Peyer's patch (tissue), 4 donors: Measurements from ENCODE around the gene ZGLP1. TPM values are rescaled to one million over a fixed set of nuclear protein-coding genes. Genes with fewer than 3 reads are reported as not detected.
A peak's percentile ranks its signal among the peaks of the same experiment; 100 is the strongest.
"Not testable (repeated sequence)": the region's sequence is repeated elsewhere in the genome, so short reads cannot be mapped to it uniquely, and the experiment has no call there.

Experiments
- DNase-seq, 3 donors: peaks; one replicate each; pipeline ENCODE4 v3.0.0-alpha.2; 2017 to 2019
- H3K27ac ChIP-seq, 4 donors: fragments of 200-600 bp; sonication (generic); one replicate each; pipeline ENCODE4 v1.5.1; 2016 to 2019
- H3K27me3 ChIP-seq, 2 donors: fragments of 200-600 bp; sonication (generic); one replicate each; pipeline ENCODE4 v1.5.1; 2019
- H3K36me3 ChIP-seq, 3 donors: fragments of 200-600 bp; sonication (generic); one replicate each; pipeline ENCODE4 v1.5.1; 2016 to 2019
- H3K4me1 ChIP-seq, 4 donors: fragments of 200-600 bp; sonication (generic); one replicate each; pipeline ENCODE4 v1.5.1; 2016 to 2019
- H3K4me3 ChIP-seq, 4 donors: fragments of 200-600 bp; sonication (generic); 1 replicate in 3 of 4; 2 replicates in 1 of 4; pipeline ENCODE4 v1.5.1; 2016 to 2019; ENCODE audit warnings: mild to moderate bottlenecking in 1 of 4
- H3K9me3 ChIP-seq, 4 donors: fragments of 200-600 bp; sonication (generic); one replicate each; pipeline ENCODE4 v1.5.1; 2016 to 2019; ENCODE audit warnings: mild to moderate bottlenecking in 1 of 4
- CTCF ChIP-seq, 6 experiments: fragments of 450-650 bp in 4 of 6; fragments of 200-600 bp in 2 of 6; sonication (generic) in 1 of 6; IDR thresholded peaks; one replicate each; pipeline ENCODE4 v1.5.1; 2017 to 2019; ENCODE audit warnings: antibody characterized with exemption in 6 of 6, mild to moderate bottlenecking in 3 of 6, moderate library complexity in 1 of 6
- POLR2A ChIP-seq, 2 donors: fragments of 450-650 bp; IDR thresholded peaks; one replicate each; pipeline ENCODE4 v1.5.1; 2017; ENCODE audit warnings: antibody characterized with exemption in 2 of 2, mild to moderate bottlenecking in 2 of 2, moderate library complexity in 2 of 2
- total RNA-seq, 4 donors: library from RNA; depleted of rRNA; stranded (reverse); fragments of >200 nt; gene quantifications; one replicate each; pipeline ENCODE4 v1.1.0, GENCODE V29; 2016

Gene ZGLP1
- total RNA-seq, 4 donors from 2014 or later = 2.1 to 10.7 TPM; not detected in 2

DNA sequence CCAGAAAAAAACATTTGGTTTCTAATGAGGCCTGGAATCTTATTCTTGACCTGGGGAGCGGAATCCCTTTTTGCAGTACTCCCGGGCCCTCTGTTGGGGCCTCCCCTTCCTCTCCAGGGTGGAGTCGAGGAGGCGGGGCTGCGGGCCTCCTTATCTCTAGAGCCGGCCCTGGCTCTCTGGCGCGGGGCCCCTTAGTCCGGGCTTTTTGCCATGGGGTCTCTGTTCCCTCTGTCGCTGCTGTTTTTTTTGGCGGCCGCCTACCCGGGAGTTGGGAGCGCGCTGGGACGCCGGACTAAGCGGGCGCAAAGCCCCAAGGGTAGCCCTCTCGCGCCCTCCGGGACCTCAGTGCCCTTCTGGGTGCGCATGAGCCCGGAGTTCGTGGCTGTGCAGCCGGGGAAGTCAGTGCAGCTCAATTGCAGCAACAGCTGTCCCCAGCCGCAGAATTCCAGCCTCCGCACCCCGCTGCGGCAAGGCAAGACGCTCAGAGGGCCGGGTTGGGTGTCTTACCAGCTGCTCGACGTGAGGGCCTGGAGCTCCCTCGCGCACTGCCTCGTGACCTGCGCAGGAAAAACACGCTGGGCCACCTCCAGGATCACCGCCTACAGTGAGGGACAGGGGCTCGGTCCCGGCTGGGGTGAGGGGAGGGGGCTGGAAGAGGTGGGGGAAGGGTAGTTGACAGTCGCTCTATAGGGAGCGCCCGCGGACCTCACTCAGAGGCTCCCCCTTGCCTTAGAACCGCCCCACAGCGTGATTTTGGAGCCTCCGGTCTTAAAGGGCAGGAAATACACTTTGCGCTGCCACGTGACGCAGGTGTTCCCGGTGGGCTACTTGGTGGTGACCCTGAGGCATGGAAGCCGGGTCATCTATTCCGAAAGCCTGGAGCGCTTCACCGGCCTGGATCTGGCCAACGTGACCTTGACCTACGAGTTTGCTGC lies 22.5 kb downstream of the ZGLP1 start, which contains the start of gene ICAM4:
Gene ICAM4, plus strand, starts transcription at position 153 of the 935 bp plus-strand sequence. Its CDS starts 58 bp downstream, at position 211.
- Histone ChIP-seq H3K9me3 (no peaks in the 10 kb centered on the region), H3K36me3 (peaks cover 0 to 17% (median 0%) of the 10 kb centered on the region in 3 donors), H3K4me3 (peak within 1 kb of the TSS in 3 of 4 donors; percentile 17 to 27 (median 26)), H3K4me1 (peaks cover 0 to 58% (median 53%) of the 10 kb centered on the region in 4 donors), H3K27ac (peak within 1 kb of the TSS in 2 of 4 donors; percentile 32 to 43), H3K27me3 (peaks cover 0 to 34% of the 10 kb centered on the region in 2 donors)
- peak in 2 of 3 donors; percentile 49 to 66 for DNase-seq
- TF ChIP-seq POLR2A (IDR thresholded peaks at IDR 0.05) (no peak), CTCF (IDR thresholded peaks at IDR 0.05) (no peak)

DNA sequence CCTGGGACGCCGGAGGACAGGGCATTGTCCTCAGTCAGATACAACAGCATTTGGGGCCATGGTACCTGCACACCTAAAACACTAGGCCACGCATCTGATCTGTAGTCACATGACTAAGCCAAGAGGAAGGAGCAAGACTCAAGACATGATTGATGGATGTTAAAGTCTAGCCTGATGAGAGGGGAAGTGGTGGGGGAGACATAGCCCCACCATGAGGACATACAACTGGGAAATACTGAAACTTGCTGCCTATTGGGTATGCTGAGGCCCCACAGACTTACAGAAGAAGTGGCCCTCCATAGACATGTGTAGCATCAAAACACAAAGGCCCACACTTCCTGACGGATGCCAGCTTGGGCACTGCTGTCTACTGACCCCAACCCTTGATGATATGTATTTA lies 24.2 kb downstream of the ZGLP1 start:
- no peak for TF ChIP-seq POLR2A (IDR thresholded peaks at IDR 0.05)
- TF ChIP-seq CTCF (IDR thresholded peaks at IDR 0.05) = no peak
- H3K4me3 ChIP-seq = no peak overlapping the region
- peaks cover 0 to 41% (median 37%) of the 10 kb centered on the region in 4 donors for H3K4me1 ChIP-seq
- peaks cover 0 to 20% of the 10 kb centered on the region in 2 donors for H3K27me3 ChIP-seq
- H3K9me3 ChIP-seq = no peaks in the 10 kb centered on the region
- H3K36me3 ChIP-seq = peaks cover 0 to 17% (median 0%) of the 10 kb centered on the region in 3 donors
- no peak overlapping the region for H3K27ac ChIP-seq
- DNase-seq = no peak

DNA sequence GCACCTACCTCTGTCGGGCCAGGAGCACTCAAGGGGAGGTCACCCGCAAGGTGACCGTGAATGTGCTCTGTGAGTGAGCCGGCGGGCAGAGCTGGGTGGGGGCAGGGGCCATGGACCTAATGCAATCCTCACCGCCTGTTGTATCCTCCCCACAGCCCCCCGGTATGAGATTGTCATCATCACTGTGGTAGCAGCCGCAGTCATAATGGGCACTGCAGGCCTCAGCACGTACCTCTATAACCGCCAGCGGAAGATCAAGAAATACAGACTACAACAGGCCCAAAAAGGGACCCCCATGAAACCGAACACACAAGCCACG lies 24.7 kb downstream of the ZGLP1 start:
- Histone ChIP-seq H3K9me3 (no peaks in the 10 kb centered on the region), H3K4me1 (peaks cover 0 to 36% (median 33%) of the 10 kb centered on the region in 4 donors), H3K27me3 (peaks cover 0 to 15% of the 10 kb centered on the region in 2 donors), H3K27ac (no peak overlapping the region), H3K36me3 (peaks cover 0 to 17% (median 0%) of the 10 kb centered on the region in 3 donors), H3K4me3 (no peak overlapping the region)
- no peak for DNase-seq
- no peak for TF ChIP-seq CTCF (IDR thresholded peaks at IDR 0.05)
- TF ChIP-seq POLR2A (IDR thresholded peaks at IDR 0.05) = no peak

- peaks cover 0 to 17% (median 0%) of the 10 kb centered on the region in 3 donors for H3K36me3 ChIP-seq
- H3K4me3 ChIP-seq = no peak overlapping the region
- TF ChIP-seq CTCF (IDR thresholded peaks at IDR 0.05) = no peak
- no peak for TF ChIP-seq POLR2A (IDR thresholded peaks at IDR 0.05)
- no peak overlapping the region for H3K27ac ChIP-seq
- DNase-seq = no peak
- H3K9me3 ChIP-seq = no peaks in the 10 kb centered on the region
- peaks cover 0 to 9% of the 10 kb centered on the region in 2 donors for H3K27me3 ChIP-seq
- H3K4me1 ChIP-seq = peaks cover 0 to 30% (median 27%) of the 10 kb centered on the region in 4 donors
These were observed 25.3 kb downstream of the ZGLP1 start for GRCh38 chr19:10284065-10284959.

DNA sequence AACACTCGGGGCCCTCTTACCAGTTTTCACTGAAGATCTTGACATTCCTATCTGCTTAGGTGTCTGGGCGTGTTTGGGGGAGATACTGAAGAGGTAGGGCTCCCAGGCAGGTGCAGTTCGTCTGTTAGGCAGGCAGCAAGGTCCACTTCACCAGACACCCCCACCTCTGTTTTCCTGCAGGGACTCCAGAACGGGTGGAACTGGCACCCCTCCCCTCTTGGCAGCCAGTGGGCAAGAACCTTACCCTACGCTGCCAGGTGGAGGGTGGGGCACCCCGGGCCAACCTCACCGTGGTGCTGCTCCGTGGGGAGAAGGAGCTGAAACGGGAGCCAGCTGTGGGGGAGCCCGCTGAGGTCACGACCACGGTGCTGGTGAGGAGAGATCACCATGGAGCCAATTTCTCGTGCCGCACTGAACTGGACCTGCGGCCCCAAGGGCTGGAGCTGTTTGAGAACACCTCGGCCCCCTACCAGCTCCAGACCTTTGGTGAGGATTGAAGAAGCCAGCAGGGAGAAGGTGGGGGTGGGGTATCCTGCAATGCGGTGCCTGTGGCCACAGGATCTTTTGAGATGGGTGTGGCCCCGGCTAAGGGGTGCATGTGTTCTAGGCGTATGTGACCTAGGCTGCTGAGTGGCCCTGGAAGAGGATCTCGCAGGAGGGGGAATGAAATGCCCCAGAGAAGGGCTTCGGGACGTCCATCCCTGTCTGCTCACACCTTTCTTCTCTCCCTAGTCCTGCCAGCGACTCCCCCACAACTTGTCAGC lies 26.1 kb downstream of the ZGLP1 start:
- Histone ChIP-seq H3K4me1 (peaks cover 0 to 22% (median 21%) of the 10 kb centered on the region in 4 donors), H3K36me3 (peaks cover 0 to 17% (median 0%) of the 10 kb centered on the region in 3 donors), H3K9me3 (no peaks in the 10 kb centered on the region), H3K27ac (no peak overlapping the region), H3K27me3 (peaks cover 0 to 6% of the 10 kb centered on the region in 2 donors), H3K4me3 (no peak overlapping the region)
- DNase-seq = no peak
- TF ChIP-seq CTCF (IDR thresholded peaks at IDR 0.05) (no peak), POLR2A (IDR thresholded peaks at IDR 0.05) (no peak)

- H3K4me3 ChIP-seq, H3K27ac ChIP-seq, H3K27me3 ChIP-seq, DNase-seq, H3K4me1 ChIP-seq, H3K9me3 ChIP-seq: not testable (repeated sequence)
- peaks cover 0 to 17% (median 0%) of the 10 kb centered on the region in 3 donors for H3K36me3 ChIP-seq
These were observed 27.6 kb downstream of the ZGLP1 start for GRCh38 chr19:10282043-10282442.
